IMR-90 (cell line): ENCODE measurements around the gene C5AR2. TPM values are rescaled to one million over a fixed set of nuclear protein-coding genes. Genes with fewer than 3 reads are reported as not detected.

Source experiments
- ATAC-seq: fragments of 200-7000 bp; cut with Tn5 transposase; 2 replicates; pipeline ENCODE4 v1.9.1; 2020; ENCODE audit warnings: low read depth, mild to moderate bottlenecking, moderate library complexity
- BruUV-seq: library from RNA; stranded (reverse); fragments of 400-500 nt; replicated peaks from 2 replicates; lab custom pipeline; 2021; lab: Mats Ljungman, UMichigan
- CTCF ChIA-PET: fragments of 300-600 bp; formaldehyde crosslinking; extraction: SDS; loops from one replicate; lab custom pipeline; 2021; ENCODE audit warnings: antibody characterized with exemption; lab: Yijun Ruan, JAX
- POLR2A ChIA-PET: fragments of 300-600 bp; sonication (Branson Sonifier 250); formaldehyde crosslinking; loops from one replicate; lab custom pipeline; 2022; ENCODE audit warnings: antibody characterized with exemption; ENCODE audit not compliant: unreplicated experiment; lab: Charles Lee
- DNase-seq: peaks from one replicate; pipeline ENCODE4 v3.0.0; 2013
- H2AFZ ChIP-seq: replicated peaks from 2 replicates; pipeline ENCODE3; 2013; ENCODE audit warnings: low read length, mild to moderate bottlenecking; ENCODE audit not compliant: poor library complexity
- H2AK5ac ChIP-seq: 2 replicates; pipeline ENCODE4 v1.6.1; 2013; ENCODE audit warnings: low read depth, low read length, inconsistent platforms
- H2AK9ac ChIP-seq: replicated peaks from 2 replicates; pipeline ENCODE3; 2013; ENCODE audit warnings: mild to moderate bottlenecking, low read depth, low read length, moderate library complexity; ENCODE audit not compliant: poor library complexity
- H2BK120ac ChIP-seq: 2 replicates; pipeline ENCODE4 v1.6.1; 2013; ENCODE audit warnings: low read depth, low read length, inconsistent platforms
- H2BK15ac ChIP-seq: 3 replicates; pipeline ENCODE4 v1.6.1; 2013; ENCODE audit warnings: low read depth, low read length, inconsistent platforms
- H2BK20ac ChIP-seq: 2 replicates; pipeline ENCODE4 v1.6.1; 2013; ENCODE audit warnings: low read depth, mild to moderate bottlenecking, inconsistent platforms, low read length, moderate library complexity
- H2BK5ac ChIP-seq: 2 replicates; pipeline ENCODE4 v1.6.1; 2013; ENCODE audit warnings: mild to moderate bottlenecking, low read depth, low read length, inconsistent platforms; ENCODE audit not compliant: poor library complexity, severe bottlenecking
- H3K14ac ChIP-seq: replicated peaks from 2 replicates; pipeline ENCODE4 v1.6.1; 2013; ENCODE audit warnings: low read depth, low read length, inconsistent platforms
- H3K18ac ChIP-seq: 2 replicates; pipeline ENCODE4 v1.6.1; 2013; ENCODE audit warnings: low read depth, low read length, control low read depth
- H3K23ac ChIP-seq: 2 replicates; pipeline ENCODE4 v1.6.1; 2013; ENCODE audit warnings: low read depth, low read length, inconsistent platforms
- H3K27ac ChIP-seq: 2 replicates; pipeline ENCODE4 v1.5.1; 2013; ENCODE audit warnings: mild to moderate bottlenecking, control low read depth, low read length; ENCODE audit not compliant: insufficient read depth
- H3K27me3 ChIP-seq: 2 replicates; pipeline ENCODE4 v1.6.1; 2013; ENCODE audit warnings: low read length; ENCODE audit not compliant: control insufficient read depth, insufficient read depth
- H3K36me3 ChIP-seq: 2 replicates; pipeline ENCODE4 v1.6.1; 2013; ENCODE audit warnings: low read length, mixed read lengths; ENCODE audit not compliant: control insufficient read depth, insufficient read depth
- H3K4ac ChIP-seq: 2 replicates; pipeline ENCODE4 v1.6.1; 2013; ENCODE audit warnings: low read depth, low read length, inconsistent platforms
- H3K4me1 ChIP-seq: 2 replicates; pipeline ENCODE4 v1.6.1; 2013; ENCODE audit warnings: low read length, mixed read lengths; ENCODE audit not compliant: control insufficient read depth, insufficient read depth
- H3K4me2 ChIP-seq: 2 replicates; pipeline ENCODE4 v1.6.1; 2013; ENCODE audit warnings: low read depth, mild to moderate bottlenecking, control low read depth, low read length, moderate library complexity
- H3K4me3 ChIP-seq: 2 replicates; pipeline ENCODE4 v1.5.1; 2013; ENCODE audit warnings: low read depth, mild to moderate bottlenecking, control low read depth, low read length, moderate library complexity; ENCODE audit not compliant: insufficient read depth
- H3K56ac ChIP-seq: 2 replicates; pipeline ENCODE4 v1.6.1; 2013; ENCODE audit warnings: low read length, inconsistent platforms; ENCODE audit not compliant: insufficient read depth; ENCODE audit errors: extremely low read depth
- H3K79me1 ChIP-seq, 2 experiments: 2 replicates each; pipeline ENCODE4 v1.6.1; 2013; ENCODE audit warnings: low read length in 2 of 2, inconsistent platforms in 1 of 2, low read depth in 1 of 2
- H3K9ac ChIP-seq: 2 replicates; pipeline ENCODE4 v1.6.1; 2013; ENCODE audit warnings: low read depth, low read length, control low read depth
- H3K9me1 ChIP-seq: 2 replicates; pipeline ENCODE4 v1.6.1; 2013; ENCODE audit warnings: low read length, inconsistent platforms; ENCODE audit not compliant: insufficient read depth
- H3K9me3 ChIP-seq: 2 replicates; pipeline ENCODE4 v1.6.1; 2013; ENCODE audit warnings: low read length; ENCODE audit not compliant: control insufficient read depth, insufficient read depth
- H4K20me1 ChIP-seq: 2 replicates; pipeline ENCODE4 v1.6.1; 2013; ENCODE audit warnings: low read length, inconsistent platforms; ENCODE audit not compliant: insufficient read depth
- H4K5ac ChIP-seq: 2 replicates; pipeline ENCODE4 v1.6.1; 2013; ENCODE audit warnings: mild to moderate bottlenecking, low read depth, low read length, control low read depth
- H4K8ac ChIP-seq, 2 experiments: 2 replicates each; pipeline ENCODE4 v1.6.1; 2013; ENCODE audit warnings: low read depth in 2 of 2, low read length in 2 of 2, control low read depth in 1 of 2, inconsistent platforms in 1 of 2
- H4K91ac ChIP-seq: 2 replicates; pipeline ENCODE4 v1.6.1; 2013; ENCODE audit warnings: low read depth, low read length, inconsistent platforms; ENCODE audit not compliant: insufficient read depth
- BHLHE40 ChIP-seq: fragments of 150-350 bp; IDR thresholded peaks from 2 replicates; pipeline ENCODE4 v1.6.1; 2016; ENCODE audit warnings: mild to moderate bottlenecking, low read depth, low read length
- RAD21 ChIP-seq: IDR thresholded peaks from 2 replicates; pipeline ENCODE4 v1.6.1; 2012; ENCODE audit warnings: low read length, improper control_type of control experiment
- RCOR1 ChIP-seq: IDR thresholded peaks from 2 replicates; pipeline ENCODE4 v1.6.1; 2012; ENCODE audit warnings: mild to moderate bottlenecking, low read length, improper control_type of control experiment; ENCODE audit not compliant: insufficient replicate concordance
- RFX5 ChIP-seq: IDR thresholded peaks from 2 replicates; pipeline ENCODE4 v1.8.0; 2012; ENCODE audit warnings: low read depth, mild to moderate bottlenecking, low read length, moderate library complexity
- WGBS, 2 experiments: methylation state at CpG; one replicate each; pipeline versions ENCODE4 v1.1.5 to v1.1.7; 2013; ENCODE audit warnings: missing lambda C conversion rate in 2 of 2; ENCODE audit not compliant: insufficient read length in 1 of 2; ENCODE audit errors: extremely low coverage in 2 of 2; 5-methylcytosine and 5-hydroxymethylcytosine counted together
- dilution Hi-C: fragments of 300-500 bp; cut with HindIII; formaldehyde crosslinking; loops from one replicate; pipeline ENCODE4 v1.14.3; 2018; ENCODE audit warnings: low sequenced_read_pairs; ENCODE audit not compliant: unreplicated experiment
- in situ Hi-C: fragments of 300-500 bp; cut with MboI; formaldehyde crosslinking; loops from 3 replicates; pipeline ENCODE4 v1.14.3; 2019; ENCODE audit warnings: low sequenced_read_pairs, inconsistent platforms, mixed read lengths
- intact Hi-C: fragments of 100-400 bp; cut with micrococcal nuclease; formaldehyde crosslinking; loops from 2 replicates; pipeline ENCODE4 v1.10.0; 2022
- polyA plus RNA-seq, 3 experiments: library from polyadenylated mRNA; depleted of rRNA; stranded (reverse); fragments of >200 nt; gene quantifications; 2 replicates each; pipeline ENCODE4 v1.2.3, GENCODE V29; 2012; ENCODE audit warnings: low replicate concordance in 1 of 3
- total RNA-seq: library from RNA; depleted of rRNA; stranded (reverse); fragments of >200 nt; gene quantifications from 2 replicates; pipeline ENCODE4 v1.2.3, GENCODE V29; 2012
- TF ChIP-seq, protein P1 (sequence below): fragments of 150-350 bp; IDR thresholded peaks from 2 replicates; pipeline ENCODE4 v1.6.1; 2017; ENCODE audit warnings: mild to moderate bottlenecking, antibody characterized with exemption, low read length, low read depth

C5AR2 gene
- total and polyA plus RNA-seq, 2 of the 4 experiments (the other 2 are of a cell fraction) = not detected

DNA sequence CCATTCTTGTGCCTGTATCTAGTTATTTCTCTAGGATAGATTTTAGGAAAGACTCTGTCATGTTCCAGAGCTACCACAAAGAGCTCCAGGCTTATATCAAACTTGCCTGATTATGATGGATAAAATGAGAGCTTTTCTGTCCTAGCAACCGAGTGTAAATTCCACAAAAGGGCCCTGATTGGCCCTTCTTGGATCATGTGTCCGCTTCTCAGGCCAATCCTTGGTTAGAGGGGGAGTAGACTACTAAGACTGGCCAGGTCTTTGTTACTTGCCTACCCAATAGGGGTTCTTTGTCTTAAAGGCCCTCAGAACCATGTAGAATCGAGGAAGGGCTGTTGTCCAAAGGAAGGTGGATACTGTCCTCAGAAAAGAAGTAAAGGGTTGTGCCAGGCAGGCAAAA is 19.6 kb downstream of the C5AR2 start:
- no peak overlapping the region for H2BK20ac ChIP-seq
- H3K18ac ChIP-seq = no peak overlapping the region
- no peak for ATAC-seq
- no peak overlapping the region for H4K91ac ChIP-seq
- no peak overlapping the region for H3K23ac ChIP-seq
- CTCF ChIA-PET = no interaction called here
- H3K27ac ChIP-seq = no peak overlapping the region
- peak; percentile 27 for DNase-seq
- no peak overlapping the region for H2BK120ac ChIP-seq
- H3K56ac ChIP-seq = no peak overlapping the region
- no peak overlapping the region for H3K4me2 ChIP-seq
- in situ Hi-C loops (no loop called here), intact Hi-C loops (no loop called here), dilution Hi-C loops (no loop called here)
- H2AK9ac ChIP-seq = no peak overlapping the region
- H4K8ac ChIP-seq = no peak overlapping the region
- no peak overlapping the region for H2BK15ac ChIP-seq
- BruUV-seq = no TSS peak
- no peaks in the 10 kb centered on the region for H3K27me3 ChIP-seq
- POLR2A ChIA-PET = no interaction called here
- H4K20me1 ChIP-seq = no peaks in the 10 kb centered on the region; the same call in 1 of the 2 replicates
- H3K36me3 ChIP-seq = peaks cover 32% of the 10 kb centered on the region
- no peaks in the 10 kb centered on the region; the same call in 1 of the 2 replicates for H3K4me1 ChIP-seq
- no peak overlapping the region for H3K9ac ChIP-seq
- no peaks in the 10 kb centered on the region for H3K9me3 ChIP-seq
- H2BK5ac ChIP-seq = no peak overlapping the region
- no peak overlapping the region for H3K4me3 ChIP-seq
- TF ChIP-seq RAD21 (no peak), RFX5 (peak; percentile 92), RCOR1 (no peak), BHLHE40 (no peak)
- TF ChIP-seq, protein P1, sequence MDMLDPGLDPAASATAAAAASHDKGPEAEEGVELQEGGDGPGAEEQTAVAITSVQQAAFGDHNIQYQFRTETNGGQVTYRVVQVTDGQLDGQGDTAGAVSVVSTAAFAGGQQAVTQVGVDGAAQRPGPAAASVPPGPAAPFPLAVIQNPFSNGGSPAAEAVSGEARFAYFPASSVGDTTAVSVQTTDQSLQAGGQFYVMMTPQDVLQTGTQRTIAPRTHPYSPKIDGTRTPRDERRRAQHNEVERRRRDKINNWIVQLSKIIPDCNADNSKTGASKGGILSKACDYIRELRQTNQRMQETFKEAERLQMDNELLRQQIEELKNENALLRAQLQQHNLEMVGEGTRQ = peak; percentile 81
- H2AFZ ChIP-seq = no peak overlapping the region
- H3K9me1 ChIP-seq = peaks cover 3% of the 10 kb centered on the region; the same call in 1 of the 2 replicates
- no peak overlapping the region for H4K5ac ChIP-seq
- H2AK5ac ChIP-seq = no peak overlapping the region
- H3K4ac ChIP-seq = no peak overlapping the region
- H3K14ac ChIP-seq = no peak overlapping the region
- WGBS, 2 experiments = no CpG with 5 or more reads among the region's 3 CpGs
- peaks cover 46 to 49% of the 10 kb centered on the region in 2 experiments for H3K79me1 ChIP-seq
